VCaP (cell line): ENCODE data around the gene OTP.

Experiments used
- H3K27ac ChIP-seq: fragments of 450-650 bp; 2 replicates; pipeline ENCODE4 v1.5.1; 2017
- TF ChIP-seq, protein P1 (sequence below): fragments of 450-650 bp; conservative IDR thresholded peaks from 2 replicates; pipeline ENCODE4 v1.5.1; 2017; ENCODE audit warnings: mild to moderate bottlenecking, moderate library complexity

Gene OTP

DNA sequence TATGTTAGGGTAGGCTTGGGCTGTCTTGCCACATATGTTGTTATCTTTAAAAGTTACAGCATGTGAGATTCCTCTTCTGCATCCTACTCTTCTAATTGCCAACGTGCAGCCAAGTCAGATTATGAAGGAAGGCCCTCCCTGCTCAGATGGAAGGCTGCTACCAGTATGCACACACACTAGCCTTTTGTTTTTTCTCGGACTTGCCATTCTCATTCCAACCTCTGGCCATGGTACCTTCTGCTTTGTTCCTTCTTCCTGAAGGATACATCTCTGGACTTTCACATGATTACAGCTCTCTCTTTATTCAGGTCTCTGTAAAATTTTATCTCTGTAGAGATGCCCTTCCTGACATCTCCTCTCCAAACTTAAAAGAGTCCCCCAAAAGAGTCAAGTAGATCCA lies 12.8 kb upstream of the OTP start:
- TF ChIP-seq, protein P1, sequence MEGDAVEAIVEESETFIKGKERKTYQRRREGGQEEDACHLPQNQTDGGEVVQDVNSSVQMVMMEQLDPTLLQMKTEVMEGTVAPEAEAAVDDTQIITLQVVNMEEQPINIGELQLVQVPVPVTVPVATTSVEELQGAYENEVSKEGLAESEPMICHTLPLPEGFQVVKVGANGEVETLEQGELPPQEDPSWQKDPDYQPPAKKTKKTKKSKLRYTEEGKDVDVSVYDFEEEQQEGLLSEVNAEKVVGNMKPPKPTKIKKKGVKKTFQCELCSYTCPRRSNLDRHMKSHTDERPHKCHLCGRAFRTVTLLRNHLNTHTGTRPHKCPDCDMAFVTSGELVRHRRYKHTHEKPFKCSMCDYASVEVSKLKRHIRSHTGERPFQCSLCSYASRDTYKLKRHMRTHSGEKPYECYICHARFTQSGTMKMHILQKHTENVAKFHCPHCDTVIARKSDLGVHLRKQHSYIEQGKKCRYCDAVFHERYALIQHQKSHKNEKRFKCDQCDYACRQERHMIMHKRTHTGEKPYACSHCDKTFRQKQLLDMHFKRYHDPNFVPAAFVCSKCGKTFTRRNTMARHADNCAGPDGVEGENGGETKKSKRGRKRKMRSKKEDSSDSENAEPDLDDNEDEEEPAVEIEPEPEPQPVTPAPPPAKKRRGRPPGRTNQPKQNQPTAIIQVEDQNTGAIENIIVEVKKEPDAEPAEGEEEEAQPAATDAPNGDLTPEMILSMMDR, result no peak

DNA sequence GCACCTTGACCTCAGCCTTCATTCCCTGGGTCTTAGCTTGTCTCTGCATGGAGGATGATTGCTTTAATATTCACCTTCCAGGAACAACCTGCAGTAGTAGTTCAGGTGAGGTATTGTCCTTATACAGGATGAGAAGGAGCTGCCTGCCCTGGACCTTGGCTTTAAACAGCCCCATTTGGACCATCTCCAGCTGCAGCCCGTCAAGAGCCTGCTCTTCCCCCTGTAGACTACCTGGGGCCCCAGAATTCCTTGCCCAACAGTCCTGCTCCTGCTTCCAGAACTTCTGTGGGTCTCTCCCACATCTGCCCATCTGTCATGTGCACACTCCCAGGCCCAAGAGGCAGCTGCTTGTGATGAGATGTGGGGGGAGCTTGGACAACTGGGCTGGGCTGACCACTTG lies 12.2 kb upstream of the OTP start:
- no peak overlapping the region for H3K27ac ChIP-seq

More for the DNA sequence above, 12.8 kb upstream of the OTP start:
- no peak overlapping the region for H3K27ac ChIP-seq

DNA sequence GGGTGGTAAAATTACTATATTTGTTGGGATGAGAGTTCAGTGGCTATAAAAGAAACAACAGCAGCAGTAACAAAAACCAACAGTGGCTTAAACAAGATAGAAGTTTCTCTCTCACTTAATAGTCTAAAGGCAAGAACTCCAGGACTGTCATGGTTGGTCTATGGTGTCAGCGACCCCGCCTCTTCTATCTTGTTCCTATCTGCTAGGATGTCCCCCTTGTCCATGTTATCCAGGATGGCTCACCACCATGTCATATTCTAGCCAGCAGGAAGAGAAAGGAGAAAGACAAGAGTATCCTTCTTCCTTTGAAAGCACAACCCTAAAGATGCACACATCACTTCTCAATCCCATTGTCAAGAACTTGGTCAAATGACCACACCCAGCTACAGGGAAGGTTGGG lies 11.3 kb upstream of the OTP start:
- no peak overlapping the region for H3K27ac ChIP-seq
- TF ChIP-seq, protein P1, result no peak

More for the DNA sequence above, 12.2 kb upstream of the OTP start:
- TF ChIP-seq, protein P1, result no peak

DNA sequence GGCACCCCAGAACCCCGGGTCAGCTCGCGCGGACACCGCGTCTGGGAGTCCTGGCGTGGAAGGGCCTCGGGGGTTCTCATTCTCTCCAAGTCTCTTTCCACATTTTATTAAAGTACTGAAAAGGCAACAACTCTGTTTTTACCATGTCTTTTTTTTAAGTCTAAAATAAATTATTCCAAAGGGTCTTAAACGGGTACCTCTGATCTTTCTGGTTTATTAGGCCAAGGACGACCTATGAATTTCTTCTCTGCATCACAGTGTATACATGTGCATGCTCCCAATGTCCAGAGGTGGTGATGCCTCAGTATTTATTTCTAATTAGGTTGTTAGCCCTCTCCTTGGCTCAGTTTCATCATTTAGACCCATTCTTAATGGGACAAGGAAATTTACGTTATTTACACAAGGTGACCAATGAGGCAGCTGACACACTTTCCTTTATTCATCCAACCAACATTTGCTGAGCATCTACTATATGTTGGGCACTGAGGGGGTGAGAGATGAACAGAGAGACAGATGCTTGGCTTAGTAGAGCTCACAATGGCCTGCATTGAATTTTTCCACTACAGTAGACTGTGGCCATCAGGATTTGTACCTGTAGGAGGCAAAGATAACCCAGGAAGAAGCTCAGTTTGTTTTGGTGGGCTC lies 7.6 kb upstream of the OTP start:
- TF ChIP-seq, protein P1, result no peak
- H3K27ac ChIP-seq, result no peak overlapping the region

DNA sequence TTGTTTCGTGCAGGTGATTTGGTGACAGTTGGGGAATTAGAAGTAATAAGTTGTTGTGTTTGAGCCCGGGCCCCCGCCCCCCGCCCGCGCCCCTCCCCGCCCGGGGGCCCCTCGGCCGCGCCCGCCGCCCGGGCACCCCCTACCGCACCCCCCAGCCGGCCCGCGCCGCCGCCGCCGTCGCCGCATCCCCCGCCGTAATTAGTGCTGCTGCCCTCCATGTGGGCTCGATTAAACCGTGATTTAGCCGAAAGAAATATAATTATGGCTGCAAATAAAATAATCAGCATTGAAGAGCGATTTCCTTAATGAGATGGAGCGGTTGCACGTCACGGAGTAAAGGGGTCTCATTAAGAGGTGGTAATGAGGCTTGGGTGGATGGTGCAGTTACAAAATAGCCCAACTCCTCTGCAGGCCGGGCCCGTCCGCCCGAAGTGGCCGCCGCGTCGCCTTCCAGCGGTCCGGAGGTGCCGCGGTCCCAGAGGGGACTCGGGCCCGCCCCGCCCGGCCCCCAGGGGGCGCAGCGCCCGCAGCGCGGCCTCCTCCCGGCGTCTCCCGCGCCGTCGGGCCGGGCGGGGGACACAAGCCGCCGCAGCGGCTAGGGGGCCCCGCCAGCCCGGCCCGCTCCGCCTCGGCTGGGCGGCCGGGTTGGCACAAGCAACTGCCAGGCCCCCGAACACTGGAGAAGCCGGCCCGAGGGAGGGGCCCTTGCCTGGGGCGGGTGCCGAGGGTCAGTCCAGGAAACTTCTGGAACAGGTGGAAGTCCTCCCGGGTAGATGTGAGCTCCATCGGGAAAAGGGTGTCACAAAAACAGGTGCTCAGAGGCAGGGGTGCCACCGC lies 6.9 kb upstream of the OTP start:
- H3K27ac ChIP-seq, result no peak overlapping the region; the same call in 1 of the 2 replicates
- TF ChIP-seq, protein P1, result peak; percentile 87

DNA sequence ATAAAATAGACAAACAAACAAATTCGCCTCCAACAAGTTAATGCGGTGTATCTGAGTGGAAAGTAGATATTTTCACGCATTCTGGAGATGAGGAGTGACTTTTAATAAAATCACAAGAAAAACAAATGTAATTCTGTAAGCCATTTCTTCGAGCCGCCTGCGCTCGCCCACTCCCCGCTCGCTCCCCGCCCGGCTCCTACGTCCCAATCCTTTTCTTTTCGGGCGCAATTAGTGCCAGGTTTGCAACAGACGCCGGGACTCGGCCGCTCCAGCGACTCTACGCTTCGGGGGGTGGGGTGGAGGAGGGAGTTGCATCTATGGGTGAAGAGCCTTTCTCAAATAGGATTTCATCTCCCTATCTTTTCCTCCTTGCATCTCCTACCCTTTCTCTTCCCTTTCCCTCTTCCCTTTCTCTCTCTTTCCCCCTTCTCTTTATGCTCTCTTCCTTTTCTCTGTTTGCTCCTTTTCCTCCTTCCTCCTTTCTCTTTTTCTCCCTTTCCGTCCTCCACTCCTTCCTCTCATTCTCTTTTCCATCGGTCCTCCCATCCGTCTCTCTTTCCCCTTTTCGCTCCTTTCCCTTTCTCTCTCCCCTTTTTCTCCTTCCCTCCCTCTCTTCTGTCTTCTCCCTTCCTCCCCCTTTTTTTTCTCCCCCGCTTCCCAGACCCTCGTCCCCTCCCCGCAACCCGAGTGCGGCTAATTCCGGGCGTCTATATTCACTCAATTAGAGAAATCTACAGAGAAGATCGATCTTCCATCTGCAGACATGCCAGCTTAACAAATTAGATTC lies 6.1 kb upstream of the OTP start:
- TF ChIP-seq, protein P1, result no peak
- H3K27ac ChIP-seq, result no peak overlapping the region; the same call in 1 of the 2 replicates
